Inferior parietal cortex (tissue), 1 donor: Measurements from ENCODE around the gene CTTNBP2NL.
"Not testable (repeated sequence)": the region's sequence is repeated elsewhere in the genome, so short reads cannot be mapped to it uniquely, and the experiment has no call there.

ENCODE experiments used
- DNase-seq: peaks from one replicate; pipeline ENCODE4 v3.0.0-alpha.2; 2016; ENCODE audit errors: extremely low spot score

CTTNBP2NL gene

GRCh38 chr1:112461200-112461871, 65.3 kb downstream of the CTTNBP2NL start:
- no peak for DNase-seq

- DNase-seq = no peak
Observed at GRCh38 chr1:112462953-112463279, 66.9 kb downstream of the CTTNBP2NL start.

- no peak for DNase-seq
Observed at GRCh38 chr1:112464501-112464900, 68.5 kb downstream of the CTTNBP2NL start.

GRCh38 chr1:112465122-112465521, 69.1 kb downstream of the CTTNBP2NL start:
- no peak for DNase-seq

- peak; percentile 95 for DNase-seq
Observed at GRCh38 chr1:112466078-112466660, 70.2 kb downstream of the CTTNBP2NL start.

GRCh38 chr1:112470324-112470723, 74.3 kb downstream of the CTTNBP2NL start:
- not testable (repeated sequence) for DNase-seq

- no peak for DNase-seq
Observed at GRCh38 chr1:112470966-112471365, 75.0 kb downstream of the CTTNBP2NL start.

- DNase-seq = no peak
Observed at GRCh38 chr1:112472142-112472541, 76.1 kb downstream of the CTTNBP2NL start.

GRCh38 chr1:112477550-112477949, 81.5 kb downstream of the CTTNBP2NL start:
- no peak for DNase-seq

GRCh38 chr1:112478314-112478713, 82.3 kb downstream of the CTTNBP2NL start:
- DNase-seq = no peak

GRCh38 chr1:112486063-112486462, 90.0 kb downstream of the CTTNBP2NL start:
- DNase-seq = not testable (repeated sequence)

- not testable (repeated sequence) for DNase-seq
Observed at GRCh38 chr1:112487686-112488085, 91.7 kb downstream of the CTTNBP2NL start.

- DNase-seq = no peak
Observed at GRCh38 chr1:112488141-112488540, 92.1 kb downstream of the CTTNBP2NL start.

- DNase-seq = no peak
Observed at GRCh38 chr1:112492076-112492475, 96.1 kb downstream of the CTTNBP2NL start.

GRCh38 chr1:112493351-112493750, 97.3 kb downstream of the CTTNBP2NL start:
- DNase-seq = no peak

GRCh38 chr1:112496290-112496689, 100.3 kb downstream of the CTTNBP2NL start:
- no peak for DNase-seq

GRCh38 chr1:112501810-112502641, 106.0 kb downstream of the CTTNBP2NL start:
- DNase-seq = peak; percentile 76

- DNase-seq = no peak
Observed at GRCh38 chr1:112502826-112503225, 106.8 kb downstream of the CTTNBP2NL start.

- no peak for DNase-seq
Observed at GRCh38 chr1:112504001-112504660, 108.1 kb downstream of the CTTNBP2NL start.

GRCh38 chr1:112504661-112505399, 108.8 kb downstream of the CTTNBP2NL start:
- DNase-seq = no peak

GRCh38 chr1:112505400-112505785, 109.4 kb downstream of the CTTNBP2NL start:
- DNase-seq = no peak

GRCh38 chr1:112505878-112506277, 109.9 kb downstream of the CTTNBP2NL start:
- no peak for DNase-seq
